Cardiac fibroblast (primary cell): ENCODE results near the gene ABCC10.
"Not testable (repeated sequence)": the region's sequence is repeated elsewhere in the genome, so short reads cannot be mapped to it uniquely, and the experiment has no call there.

Experiments used
- DNase-seq, 2 donors: peaks; one replicate each; pipeline versions ENCODE4 v3.0.0 to v3.0.0-alpha.2; 2010; ENCODE audit warnings: low read depth in 2 of 2
- H3K4me3 ChIP-seq, 2 donors: replicated peaks in 1 of 2; 1 replicate in 1 of 2; 2 replicates in 1 of 2; pipeline ENCODE4 v1.5.1; 2011; ENCODE audit warnings: low read depth in 2 of 2, low read length in 2 of 2, mild to moderate bottlenecking in 2 of 2, moderate library complexity in 1 of 2
- CTCF ChIP-seq: IDR thresholded peaks from one replicate; pipeline ENCODE4 v1.5.1; 2011; ENCODE audit warnings: low read depth, mild to moderate bottlenecking, low read length, inconsistent platforms

ABCC10 gene

DNA sequence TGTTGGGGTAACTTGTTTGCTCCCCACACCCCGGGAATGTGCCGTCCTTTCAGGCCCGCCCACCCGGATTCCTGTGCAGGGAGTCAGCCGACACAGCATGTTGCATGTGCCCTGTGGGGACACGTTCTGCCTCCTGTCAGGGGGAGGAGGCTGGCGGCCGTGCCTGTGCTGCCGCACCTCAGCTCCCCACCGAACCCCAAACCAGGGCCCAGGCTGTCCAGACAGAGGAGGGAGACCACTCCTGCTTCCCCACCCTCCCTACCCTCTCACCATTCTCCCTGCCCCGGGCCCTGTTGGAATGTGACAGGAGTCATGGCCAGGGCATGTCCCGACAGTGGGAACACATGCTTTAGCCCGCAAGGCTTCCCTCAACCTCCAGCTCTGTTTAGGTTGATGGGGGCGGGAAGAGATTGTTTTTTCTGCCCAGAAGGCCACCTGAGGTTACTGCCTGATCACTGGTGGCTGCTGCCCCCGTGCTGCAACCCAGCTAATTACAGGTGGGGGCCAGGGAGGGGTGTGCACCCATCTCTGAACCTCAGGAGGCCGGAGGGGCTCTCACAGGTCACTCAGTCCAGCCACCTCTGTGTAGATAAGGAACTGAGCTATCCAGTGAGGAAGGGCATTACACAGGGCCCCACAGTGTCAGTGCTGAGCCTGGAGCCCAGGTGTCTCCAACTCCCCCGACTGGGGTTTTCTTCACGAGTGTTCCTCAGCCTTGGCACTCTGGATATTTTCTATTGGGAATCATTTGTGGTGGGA lies 69.2 kb downstream of the ABCC10 start:
- peak; percentile 54 for TF ChIP-seq CTCF
- peak; percentile 51 to 59 for DNase-seq
- H3K4me3 ChIP-seq, result no peak overlapping the region

DNA sequence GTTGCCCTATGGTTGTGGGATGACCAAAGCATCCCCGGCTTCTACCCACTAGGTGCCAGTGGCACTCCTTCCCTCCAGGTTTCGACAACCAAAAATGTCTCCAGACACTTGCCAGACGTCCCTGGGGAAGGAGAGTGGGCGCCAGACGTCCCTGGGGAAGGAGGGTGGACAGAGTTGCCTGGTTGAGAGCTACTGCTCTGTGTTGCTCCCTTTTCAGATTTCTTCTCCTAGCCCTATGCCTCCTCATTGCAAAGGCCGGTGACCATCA lies 69.7 kb downstream of the ABCC10 start:
- no peak overlapping the region for H3K4me3 ChIP-seq
- TF ChIP-seq CTCF, result no peak
- DNase-seq, result no peak

DNA sequence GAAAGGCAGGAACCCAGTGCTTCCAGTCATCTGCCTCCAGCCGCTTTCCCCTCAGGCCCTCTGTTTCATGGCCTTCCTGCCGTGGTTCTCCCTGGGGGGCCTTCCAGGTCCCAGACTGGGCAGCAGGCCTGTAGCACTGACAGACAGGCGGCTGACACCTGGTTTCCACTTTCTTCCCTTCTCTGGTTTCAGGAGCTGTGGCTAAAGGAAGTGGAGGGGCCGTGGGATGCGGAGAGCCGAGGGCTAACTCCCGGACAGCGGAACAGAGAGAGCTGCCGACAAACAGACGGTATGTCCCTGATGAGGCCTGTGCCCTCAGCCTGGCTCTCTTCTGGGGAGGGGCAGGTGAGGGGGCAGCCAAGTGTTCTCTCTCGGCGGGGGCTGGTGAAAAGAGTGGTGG lies 70.3 kb downstream of the ABCC10 start:
- no peak for TF ChIP-seq CTCF
- H3K4me3 ChIP-seq, result no peak overlapping the region
- no peak for DNase-seq

DNA sequence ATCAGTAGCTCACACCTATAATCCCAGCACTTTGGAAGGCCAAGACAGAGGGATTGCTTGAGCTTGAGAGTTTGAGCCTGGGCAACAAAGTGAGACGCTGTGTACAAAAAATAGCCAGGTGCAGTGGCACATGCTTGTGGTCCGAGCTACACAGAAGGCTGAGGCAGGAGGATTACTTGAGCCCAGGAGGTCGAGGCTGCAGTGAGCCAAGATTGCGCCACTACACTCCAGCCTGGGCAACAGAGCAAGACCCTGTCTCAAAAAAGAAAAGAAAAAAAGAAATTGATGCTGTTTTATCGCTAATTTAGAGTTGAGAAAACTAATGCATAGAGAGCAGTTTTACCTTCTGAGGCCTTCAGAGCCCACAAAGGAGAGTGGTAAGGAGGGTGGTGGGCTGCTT lies 71.0 kb downstream of the ABCC10 start:
- not testable (repeated sequence) for H3K4me3 ChIP-seq, DNase-seq

GRCh38 chr6:43499028-43499815 lies 71.9 kb downstream of the ABCC10 start:
- no peak for TF ChIP-seq CTCF
- DNase-seq, result no peak
- no peak overlapping the region for H3K4me3 ChIP-seq
